Raji (cell line): ENCODE results near the gene LGALS7B.

Experiments used
- POLR2A ChIP-seq: IDR thresholded peaks from 2 replicates; pipeline ENCODE4 v1.6.1; 2011; ENCODE audit warnings: low read depth, low read length, control low read depth; ENCODE audit not compliant: insufficient read depth

Gene LGALS7B

GRCh38 chr19:38800577-38801347, 11.8 kb downstream of the LGALS7B start:
- no peak for TF ChIP-seq POLR2A

- no peak for TF ChIP-seq POLR2A
These were observed 12.5 kb downstream of the LGALS7B start for GRCh38 chr19:38801359-38802095.

- no peak for TF ChIP-seq POLR2A
These were observed 14.5 kb downstream of the LGALS7B start for GRCh38 chr19:38803543-38803942.

- no peak for TF ChIP-seq POLR2A
These were observed 16.2 kb downstream of the LGALS7B start for GRCh38 chr19:38805180-38805579.

GRCh38 chr19:38806371-38806770, 17.4 kb downstream of the LGALS7B start:
- no peak for TF ChIP-seq POLR2A

GRCh38 chr19:38808741-38809140, 19.7 kb downstream of the LGALS7B start:
- TF ChIP-seq POLR2A, result no peak

- no peak for TF ChIP-seq POLR2A
These were observed 20.7 kb downstream of the LGALS7B start for GRCh38 chr19:38809592-38810252.

GRCh38 chr19:38812009-38812840, 23.2 kb downstream of the LGALS7B start:
- TF ChIP-seq POLR2A, result no peak

- no peak for TF ChIP-seq POLR2A
These were observed 23.9 kb downstream of the LGALS7B start, which contains the start of gene LGALS4 for GRCh38 chr19:38812841-38813320. TSS of gene LGALS4 (minus strand) at chr19:38812945. CDS start at chr19:38812886, 59 bp downstream.

- TF ChIP-seq POLR2A, result no peak
These were observed 24.3 kb downstream of the LGALS7B start for GRCh38 chr19:38813323-38813722.

GRCh38 chr19:38815059-38816001, 26.3 kb downstream of the LGALS7B start:
- no peak for TF ChIP-seq POLR2A

GRCh38 chr19:38816131-38816750, 27.2 kb downstream of the LGALS7B start:
- no peak for TF ChIP-seq POLR2A

GRCh38 chr19:38817081-38817480, 28.1 kb downstream of the LGALS7B start:
- no peak for TF ChIP-seq POLR2A

GRCh38 chr19:38819231-38819920, 30.4 kb downstream of the LGALS7B start:
- no peak for TF ChIP-seq POLR2A
